ENCODE results near the gene FFAR4.

- TF ChIP-seq, protein P1, sequence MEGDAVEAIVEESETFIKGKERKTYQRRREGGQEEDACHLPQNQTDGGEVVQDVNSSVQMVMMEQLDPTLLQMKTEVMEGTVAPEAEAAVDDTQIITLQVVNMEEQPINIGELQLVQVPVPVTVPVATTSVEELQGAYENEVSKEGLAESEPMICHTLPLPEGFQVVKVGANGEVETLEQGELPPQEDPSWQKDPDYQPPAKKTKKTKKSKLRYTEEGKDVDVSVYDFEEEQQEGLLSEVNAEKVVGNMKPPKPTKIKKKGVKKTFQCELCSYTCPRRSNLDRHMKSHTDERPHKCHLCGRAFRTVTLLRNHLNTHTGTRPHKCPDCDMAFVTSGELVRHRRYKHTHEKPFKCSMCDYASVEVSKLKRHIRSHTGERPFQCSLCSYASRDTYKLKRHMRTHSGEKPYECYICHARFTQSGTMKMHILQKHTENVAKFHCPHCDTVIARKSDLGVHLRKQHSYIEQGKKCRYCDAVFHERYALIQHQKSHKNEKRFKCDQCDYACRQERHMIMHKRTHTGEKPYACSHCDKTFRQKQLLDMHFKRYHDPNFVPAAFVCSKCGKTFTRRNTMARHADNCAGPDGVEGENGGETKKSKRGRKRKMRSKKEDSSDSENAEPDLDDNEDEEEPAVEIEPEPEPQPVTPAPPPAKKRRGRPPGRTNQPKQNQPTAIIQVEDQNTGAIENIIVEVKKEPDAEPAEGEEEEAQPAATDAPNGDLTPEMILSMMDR (conservative IDR thresholded peaks at IDR 0.05; ENCODE audit: low read depth, low read length): no peak
- TF ChIP-seq POLR2A (IDR thresholded peaks at IDR 0.05; ENCODE audit: low read depth, low read length): no peak
These were observed 24.2 kb downstream of the FFAR4 start for GRCh38 chr10:93590638-93591037.
